Liver (tissue), 3 donors: ENCODE data around the gene TMEM108.

Experiments
- CTCF ChIP-seq: fragments of 150-350 bp; IDR thresholded peaks from 2 replicates; pipeline ENCODE4 v1.5.1; 2017; ENCODE audit warnings: improper control_type of control experiment, low read depth, low read length; ENCODE audit not compliant: missing input control
- FOXA1 ChIP-seq: IDR thresholded peaks from 2 replicates; pipeline ENCODE4 v1.6.1; 2016; ENCODE audit warnings: antibody characterized with exemption
- FOXA2 ChIP-seq: IDR thresholded peaks from 2 replicates; pipeline ENCODE4 v1.6.1; 2016; ENCODE audit warnings: antibody characterized with exemption
- MAX ChIP-seq: IDR thresholded peaks from 2 replicates; pipeline ENCODE4 v1.6.1; 2016; ENCODE audit warnings: antibody characterized with exemption
- NR2F2 ChIP-seq: IDR thresholded peaks from 2 replicates; pipeline ENCODE4 v1.6.1; 2016; ENCODE audit warnings: antibody characterized with exemption
- RAD21 ChIP-seq, 2 donors: IDR thresholded peaks; 2 replicates each; pipeline ENCODE4 v1.6.1; 2016; ENCODE audit warnings: antibody characterized with exemption in 2 of 2, mild to moderate bottlenecking in 2 of 2
- REST ChIP-seq: IDR thresholded peaks from 2 replicates; pipeline ENCODE4 v1.6.1; 2016; ENCODE audit warnings: antibody characterized with exemption, mild to moderate bottlenecking
- SP1 ChIP-seq: IDR thresholded peaks from 2 replicates; pipeline ENCODE4 v1.6.1; 2018; ENCODE audit warnings: antibody characterized with exemption, mild to moderate bottlenecking
- YY1 ChIP-seq: IDR thresholded peaks from 2 replicates; pipeline ENCODE4 v1.6.1; 2016; ENCODE audit warnings: antibody characterized with exemption, mild to moderate bottlenecking
- ZBTB33 ChIP-seq: IDR thresholded peaks from 2 replicates; pipeline ENCODE4 v1.6.1; 2016; ENCODE audit warnings: antibody characterized with exemption
- donor health status: healthy.
- donor health status: healthy.

GRCh38 chr3:133259767-133260166 lies 221.6 kb downstream of the TMEM108 start:
- TF ChIP-seq CTCF: no peak
- no peak for TF ChIP-seq NR2F2
- TF ChIP-seq REST: no peak
- TF ChIP-seq YY1: no peak
- TF ChIP-seq SP1: no peak
- TF ChIP-seq FOXA2: no peak
- no peak for TF ChIP-seq RAD21 (IDR thresholded peaks at IDR 0.05)
- no peak for TF ChIP-seq MAX
- TF ChIP-seq ZBTB33: no peak
- TF ChIP-seq FOXA1: no peak
